ENCODE results near the gene C1RL. TPM values are rescaled to one million over a fixed set of nuclear protein-coding genes. Genes with fewer than 3 reads are reported as not detected.

Gene C1RL
- total RNA-seq, 4 donors from 2014 or later = 39.2 to 153 (median 59.5) TPM

DNA sequence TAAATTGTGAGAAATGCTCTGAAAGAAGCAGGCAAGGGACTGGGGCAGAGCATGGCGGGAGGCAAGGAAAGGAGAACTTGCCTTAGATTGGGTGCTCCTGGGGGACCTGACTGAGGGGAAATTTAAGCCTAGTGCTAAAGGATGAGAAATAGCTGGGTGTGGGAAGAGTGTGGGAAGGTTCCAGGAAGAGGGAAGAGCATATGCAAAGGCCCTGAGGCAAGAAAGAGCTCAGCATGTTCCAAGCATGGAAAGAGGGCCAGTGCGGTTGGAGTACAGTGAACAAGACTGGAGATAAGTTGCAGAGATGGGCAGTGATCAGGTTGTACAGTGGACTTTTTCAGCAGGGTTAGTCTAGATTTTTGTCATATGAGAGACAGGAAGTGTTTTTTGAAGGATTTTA is 30.2 kb upstream of the C1RL start:
- intact Hi-C loops (cut with DNase I) = no loop called here
- H3K9me3 ChIP-seq = no peaks in the 10 kb centered on the region
- no peaks in the 10 kb centered on the region for H3K27me3 ChIP-seq
- H3K36me3 ChIP-seq = peaks cover 4 to 11% of the 10 kb centered on the region in 2 donors
- no peaks in the 10 kb centered on the region for H3K4me1 ChIP-seq
- TF ChIP-seq POLR2A (IDR thresholded peaks at IDR 0.05) = no peak
- TF ChIP-seq, protein P1, sequence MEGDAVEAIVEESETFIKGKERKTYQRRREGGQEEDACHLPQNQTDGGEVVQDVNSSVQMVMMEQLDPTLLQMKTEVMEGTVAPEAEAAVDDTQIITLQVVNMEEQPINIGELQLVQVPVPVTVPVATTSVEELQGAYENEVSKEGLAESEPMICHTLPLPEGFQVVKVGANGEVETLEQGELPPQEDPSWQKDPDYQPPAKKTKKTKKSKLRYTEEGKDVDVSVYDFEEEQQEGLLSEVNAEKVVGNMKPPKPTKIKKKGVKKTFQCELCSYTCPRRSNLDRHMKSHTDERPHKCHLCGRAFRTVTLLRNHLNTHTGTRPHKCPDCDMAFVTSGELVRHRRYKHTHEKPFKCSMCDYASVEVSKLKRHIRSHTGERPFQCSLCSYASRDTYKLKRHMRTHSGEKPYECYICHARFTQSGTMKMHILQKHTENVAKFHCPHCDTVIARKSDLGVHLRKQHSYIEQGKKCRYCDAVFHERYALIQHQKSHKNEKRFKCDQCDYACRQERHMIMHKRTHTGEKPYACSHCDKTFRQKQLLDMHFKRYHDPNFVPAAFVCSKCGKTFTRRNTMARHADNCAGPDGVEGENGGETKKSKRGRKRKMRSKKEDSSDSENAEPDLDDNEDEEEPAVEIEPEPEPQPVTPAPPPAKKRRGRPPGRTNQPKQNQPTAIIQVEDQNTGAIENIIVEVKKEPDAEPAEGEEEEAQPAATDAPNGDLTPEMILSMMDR (IDR thresholded peaks at IDR 0.05) = no peak
- H3K27ac ChIP-seq = no peak overlapping the region
- no peak overlapping the region for H3K4me3 ChIP-seq (replicated peaks in 1 of 3)
- DNase-seq = no peak
- WGBS, 2 donors = 96 to 97% methylated on average over 2 of the region's 2 CpGs

DNA sequence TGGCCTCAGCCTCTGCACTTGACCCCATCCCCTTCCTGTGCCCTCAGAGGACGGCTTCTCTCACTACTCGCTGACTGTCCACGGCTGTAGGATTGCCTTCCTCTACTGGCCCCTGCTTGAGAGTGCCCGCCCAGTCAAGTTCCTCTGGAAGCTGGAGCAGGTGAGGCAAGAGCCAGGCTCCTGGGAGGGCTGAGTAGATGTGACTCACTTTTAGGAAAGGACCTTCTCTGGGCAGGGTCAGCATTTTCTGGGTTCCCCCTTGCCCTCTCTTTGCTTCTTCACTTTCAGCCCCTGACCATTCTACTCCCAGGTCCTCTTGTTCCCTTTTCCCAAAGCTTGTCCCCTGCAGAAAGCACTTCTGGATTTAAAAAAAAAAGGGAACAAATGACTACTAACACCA is 28.9 kb upstream of the C1RL start:
- intact Hi-C loops (cut with DNase I) = no loop called here
- no peak for DNase-seq
- Histone ChIP-seq H3K27me3 (no peaks in the 10 kb centered on the region), H3K9me3 (no peaks in the 10 kb centered on the region), H3K27ac (no peak overlapping the region), H3K4me1 (no peaks in the 10 kb centered on the region), H3K4me3 (replicated peaks in 1 of 3) (no peak overlapping the region), H3K36me3 (peaks cover 11 to 12% of the 10 kb centered on the region in 2 donors)
- WGBS, 2 donors = 70 to 73% methylated on average over 4 of the region's 4 CpGs
- TF ChIP-seq, protein P1 (IDR thresholded peaks at IDR 0.05) = no peak
- TF ChIP-seq POLR2A (IDR thresholded peaks at IDR 0.05) = no peak

DNA sequence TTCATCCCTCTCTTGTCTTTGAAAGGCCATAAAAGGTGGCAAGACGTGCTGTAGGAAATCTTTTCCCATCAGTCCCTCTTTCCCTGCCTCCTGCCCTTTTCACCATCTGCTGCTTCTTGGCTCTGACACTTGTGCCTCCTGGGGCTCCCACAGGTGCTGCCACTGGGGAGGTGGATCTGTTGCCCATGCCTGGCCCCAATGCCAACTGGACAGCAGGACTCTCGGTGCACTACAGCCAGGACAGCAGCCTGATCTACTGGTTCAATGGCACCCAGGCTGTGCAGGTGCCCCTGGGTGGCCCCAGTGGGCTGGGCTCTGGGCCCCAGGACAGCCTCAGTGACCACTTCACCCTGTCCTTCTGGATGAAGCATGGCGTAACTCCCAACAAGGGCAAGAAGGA is 27.7 kb upstream of the C1RL start:
- peaks cover 11 to 12% of the 10 kb centered on the region in 2 donors for H3K36me3 ChIP-seq

DNA sequence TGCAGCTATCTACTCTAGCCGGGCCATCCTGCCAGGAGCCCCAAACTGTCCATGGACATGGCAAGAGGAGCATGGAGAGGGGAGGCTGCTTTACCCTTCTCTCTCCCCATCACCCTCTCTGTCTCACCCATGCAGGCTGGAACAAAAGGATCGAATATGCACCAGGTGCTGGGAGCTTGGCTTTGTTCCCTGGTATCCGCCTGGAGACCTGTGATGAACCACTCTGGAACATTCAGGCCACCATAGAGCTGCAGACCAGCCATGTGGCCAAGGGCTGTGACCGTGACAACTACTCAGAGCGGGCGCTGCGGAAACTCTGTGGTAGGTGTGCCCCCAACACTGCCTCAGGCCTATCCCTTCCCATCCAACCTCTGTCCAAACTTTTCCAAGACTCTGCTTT is 27.1 kb upstream of the C1RL start:
- no peak overlapping the region for H3K4me3 ChIP-seq (replicated peaks in 1 of 3)
- no peaks in the 10 kb centered on the region for H3K9me3 ChIP-seq
- no peaks in the 10 kb centered on the region for H3K27me3 ChIP-seq
- H3K36me3 ChIP-seq = peaks cover 11 to 12% of the 10 kb centered on the region in 2 donors
- TF ChIP-seq, protein P1 (IDR thresholded peaks at IDR 0.05) = no peak
- TF ChIP-seq POLR2A (IDR thresholded peaks at IDR 0.05) = no peak
- WGBS, 2 donors = 93 to 98% methylated on average over 7 of the region's 7 CpGs
- intact Hi-C loops (cut with DNase I) = no loop called here
- peaks cover 2 to 4% of the 10 kb centered on the region in 2 donors for H3K4me1 ChIP-seq
- H3K27ac ChIP-seq = no peak overlapping the region
- no peak for DNase-seq

More for the DNA sequence above, 27.7 kb upstream of the C1RL start:
- Histone ChIP-seq H3K4me3 (replicated peaks in 1 of 3) (no peak overlapping the region), H3K27me3 (no peaks in the 10 kb centered on the region), H3K9me3 (no peaks in the 10 kb centered on the region), H3K4me1 (no peaks in the 10 kb centered on the region), H3K27ac (no peak overlapping the region)
- TF ChIP-seq, protein P1 (IDR thresholded peaks at IDR 0.05) = no peak
- intact Hi-C loops (cut with DNase I) = no loop called here
- 98 to 99% methylated on average over 3 of the region's 3 CpGs for WGBS, 2 donors
- no peak for DNase-seq

DNA sequence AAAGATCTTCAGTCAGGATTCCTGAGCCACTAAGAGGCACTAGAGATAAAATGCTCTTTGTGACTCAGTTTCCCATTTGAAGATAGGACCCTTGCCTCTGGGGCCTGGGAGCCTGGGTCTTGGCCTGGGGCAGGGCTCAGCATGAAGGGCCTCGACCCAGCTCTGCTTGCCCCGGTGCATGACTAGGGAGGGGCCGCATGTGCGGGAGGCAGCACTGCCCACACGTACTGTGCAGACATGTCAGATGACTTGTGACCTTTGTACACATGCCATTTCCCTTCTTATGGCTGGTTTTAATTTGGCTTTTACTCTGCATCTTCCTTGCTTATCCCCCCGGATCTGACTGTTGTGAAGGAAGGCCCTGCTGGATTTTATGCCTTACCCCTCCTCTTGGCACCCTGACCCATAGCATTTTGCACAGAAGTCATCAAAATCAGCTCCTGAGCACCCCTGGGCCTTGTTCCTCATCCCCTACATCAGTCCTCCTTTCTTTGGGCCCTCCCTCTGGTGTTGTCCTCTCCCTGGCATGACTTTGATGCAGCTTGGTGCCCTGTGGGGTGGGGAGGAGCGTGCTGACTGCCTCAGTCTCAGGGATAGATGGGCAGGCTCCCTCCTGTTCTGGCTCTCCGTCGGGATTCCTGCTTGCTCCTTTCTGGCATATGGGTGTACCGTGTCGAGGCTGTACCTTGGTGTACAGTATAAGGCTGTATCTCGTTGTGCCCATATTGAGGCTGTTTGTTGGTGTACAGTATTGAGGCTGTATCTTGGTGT is 25.6 kb upstream of the C1RL start:
- DNase-seq = no peak
- Histone ChIP-seq H3K9me3 (no peaks in the 10 kb centered on the region), H3K27me3 (no peaks in the 10 kb centered on the region), H3K27ac (no peak overlapping the region), H3K36me3 (peaks cover 11 to 12% of the 10 kb centered on the region in 2 donors), H3K4me1 (peaks cover 5 to 9% of the 10 kb centered on the region in 2 donors), H3K4me3 (replicated peaks in 1 of 3) (no peak overlapping the region)
- intact Hi-C loops (cut with DNase I) = no loop called here
- 85 to 88% methylated on average over 11 to 12 of the region's 12 CpGs for WGBS, 2 donors
- TF ChIP-seq, protein P1 (IDR thresholded peaks at IDR 0.05) = no peak
- TF ChIP-seq POLR2A (IDR thresholded peaks at IDR 0.05) = no peak

All from thyroid gland (tissue), 4 donors.